GM04504 (cell line): ENCODE results near the gene UNC5B.
A peak's percentile ranks its signal among the peaks of the same experiment; 100 is the strongest.

Source experiments
- DNase-seq: peaks from one replicate; pipeline ENCODE4 v3.0.0-alpha.2; 2012; ENCODE audit warnings: low read depth

The UNC5B gene

DNA sequence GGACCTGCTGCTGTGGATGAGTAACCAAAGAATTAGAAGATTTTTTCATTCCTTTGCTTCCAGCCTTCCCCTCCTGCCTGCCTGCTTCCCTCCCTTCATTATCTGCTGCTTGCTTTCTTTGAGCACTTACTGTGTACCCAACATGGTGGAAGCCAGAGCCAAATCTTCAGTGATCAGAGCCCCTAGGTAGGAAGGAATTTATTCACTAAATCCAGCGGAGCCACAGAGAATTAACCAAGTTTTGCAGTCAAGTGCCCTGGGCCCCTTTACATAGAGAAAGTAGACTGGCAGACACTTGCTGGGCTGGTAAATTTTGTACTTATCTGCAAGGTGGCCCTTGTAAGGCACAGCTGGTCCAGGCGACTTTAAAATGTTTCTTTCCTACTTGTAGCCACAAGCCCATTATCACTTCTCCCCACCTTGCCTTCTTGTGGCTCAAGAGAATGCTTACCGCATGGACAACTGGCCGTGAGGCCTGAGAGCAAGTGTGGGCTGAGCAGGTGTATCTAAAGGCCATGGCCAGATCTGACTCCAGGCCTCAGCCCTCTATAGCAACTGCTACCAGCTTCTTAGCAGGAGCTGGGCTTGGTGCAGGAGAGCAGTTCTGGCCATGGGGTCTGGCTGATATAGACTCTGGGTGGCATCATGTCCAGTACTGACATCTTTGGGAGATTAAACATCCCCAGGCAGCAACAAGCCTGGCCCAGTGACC, 11.1 kb downstream of the UNC5B start:
- DNase-seq: no peak

DNA sequence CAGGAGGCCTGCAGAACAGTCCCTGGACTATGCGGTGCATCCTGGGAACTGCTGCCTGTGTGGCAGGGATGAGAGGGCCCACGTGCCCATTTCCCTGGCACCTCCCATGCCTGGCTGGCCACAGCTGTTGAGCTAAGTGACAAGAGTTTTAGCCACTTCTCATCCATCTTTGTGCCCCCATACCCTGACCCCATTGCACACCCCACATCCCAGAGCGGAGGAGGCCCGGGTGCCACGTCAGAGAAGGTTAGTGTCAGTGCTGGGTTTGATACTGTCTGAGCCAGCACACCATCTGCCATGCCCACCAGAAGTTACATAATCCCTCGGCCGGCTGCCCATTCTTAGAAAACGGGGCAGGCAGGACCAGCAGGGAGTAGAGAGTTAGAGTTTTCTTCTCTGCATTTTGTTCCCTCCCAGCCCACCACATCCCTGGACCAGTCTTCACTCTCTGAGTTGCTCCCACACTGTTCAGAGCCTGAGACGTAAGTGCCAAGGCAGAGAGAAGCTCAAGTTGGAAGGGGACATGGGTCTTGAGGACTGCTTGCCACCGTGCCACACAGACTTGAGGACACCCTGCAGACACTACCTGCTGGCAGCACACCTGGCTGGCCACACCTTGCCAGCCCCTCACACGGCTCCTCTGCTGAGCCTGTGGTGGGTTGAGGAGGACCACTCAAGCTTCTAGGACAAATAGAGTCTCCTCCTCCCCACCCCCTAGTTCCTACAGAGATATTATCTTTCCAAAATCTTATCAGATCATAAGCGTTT, 13.1 kb downstream of the UNC5B start:
- no peak for DNase-seq

GRCh38 chr10:71228875-71229675, 16.7 kb downstream of the UNC5B start:
- DNase-seq: no peak

DNA sequence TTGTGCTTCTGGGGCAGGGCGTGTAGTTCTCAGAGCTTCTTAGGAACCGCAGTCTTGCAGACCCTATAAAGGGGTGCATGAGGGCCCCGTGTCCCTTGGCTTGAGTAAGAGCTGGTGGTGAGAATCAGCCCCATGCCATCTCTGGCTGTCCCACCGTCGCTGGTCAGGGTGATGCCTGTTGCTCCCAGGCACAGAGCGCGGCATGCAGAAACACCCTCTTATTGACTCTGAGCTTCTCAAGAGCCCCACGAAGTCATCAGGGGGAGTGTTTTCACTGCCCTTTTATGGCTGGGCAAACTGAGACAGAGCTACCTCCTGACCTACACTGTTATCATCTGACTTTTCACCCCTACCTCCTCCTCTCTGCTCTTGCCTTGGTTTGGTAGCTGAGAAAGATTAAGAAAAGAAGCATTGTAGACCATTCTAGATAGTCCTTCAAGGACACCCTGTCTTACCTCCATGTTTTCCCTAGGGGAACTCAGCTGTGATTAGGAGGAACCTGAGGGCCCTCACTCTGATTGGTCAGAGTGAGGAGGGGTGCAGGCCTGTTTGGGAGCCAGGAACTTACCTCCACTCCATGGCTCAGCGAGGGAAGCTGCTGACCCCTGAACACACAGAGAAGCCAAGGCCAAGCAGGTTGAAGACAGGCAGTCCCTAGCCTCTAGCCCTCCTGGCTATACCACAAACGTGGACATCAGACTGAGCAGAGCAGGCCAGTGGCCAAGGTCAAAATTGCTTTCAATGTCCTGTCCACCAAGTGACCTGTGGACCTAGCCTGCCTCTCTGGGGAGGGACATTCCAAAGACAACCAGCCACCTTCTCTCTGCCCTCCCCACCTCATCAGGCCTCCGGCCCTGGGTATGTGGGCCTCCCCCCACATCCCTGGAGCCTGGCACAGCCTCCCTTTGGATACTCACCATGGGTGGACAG, 17.6 kb downstream of the UNC5B start:
- no peak for DNase-seq

- no peak for DNase-seq
These were observed 18.3 kb downstream of the UNC5B start for GRCh38 chr10:71230656-71231025.

DNA sequence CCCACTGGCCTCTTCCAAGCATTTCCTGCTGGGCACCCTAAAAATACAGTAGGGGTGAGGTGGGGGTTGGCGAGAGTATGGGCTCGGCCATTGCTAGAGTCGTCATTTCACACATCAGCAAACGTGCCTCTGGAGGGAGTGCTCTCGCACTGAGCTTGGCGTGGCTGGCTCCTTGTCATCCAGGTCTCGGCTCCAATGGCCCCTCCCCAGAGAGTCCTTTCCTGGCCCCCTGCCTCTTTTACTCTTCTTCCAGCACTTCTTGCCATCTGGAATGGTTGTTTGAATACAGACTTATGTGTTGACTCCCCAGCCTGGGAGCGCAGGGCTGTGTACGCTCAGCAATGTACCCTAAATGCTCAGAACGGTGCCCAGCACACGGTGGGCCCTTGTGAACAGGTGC, 18.8 kb downstream of the UNC5B start:
- no peak for DNase-seq

DNA sequence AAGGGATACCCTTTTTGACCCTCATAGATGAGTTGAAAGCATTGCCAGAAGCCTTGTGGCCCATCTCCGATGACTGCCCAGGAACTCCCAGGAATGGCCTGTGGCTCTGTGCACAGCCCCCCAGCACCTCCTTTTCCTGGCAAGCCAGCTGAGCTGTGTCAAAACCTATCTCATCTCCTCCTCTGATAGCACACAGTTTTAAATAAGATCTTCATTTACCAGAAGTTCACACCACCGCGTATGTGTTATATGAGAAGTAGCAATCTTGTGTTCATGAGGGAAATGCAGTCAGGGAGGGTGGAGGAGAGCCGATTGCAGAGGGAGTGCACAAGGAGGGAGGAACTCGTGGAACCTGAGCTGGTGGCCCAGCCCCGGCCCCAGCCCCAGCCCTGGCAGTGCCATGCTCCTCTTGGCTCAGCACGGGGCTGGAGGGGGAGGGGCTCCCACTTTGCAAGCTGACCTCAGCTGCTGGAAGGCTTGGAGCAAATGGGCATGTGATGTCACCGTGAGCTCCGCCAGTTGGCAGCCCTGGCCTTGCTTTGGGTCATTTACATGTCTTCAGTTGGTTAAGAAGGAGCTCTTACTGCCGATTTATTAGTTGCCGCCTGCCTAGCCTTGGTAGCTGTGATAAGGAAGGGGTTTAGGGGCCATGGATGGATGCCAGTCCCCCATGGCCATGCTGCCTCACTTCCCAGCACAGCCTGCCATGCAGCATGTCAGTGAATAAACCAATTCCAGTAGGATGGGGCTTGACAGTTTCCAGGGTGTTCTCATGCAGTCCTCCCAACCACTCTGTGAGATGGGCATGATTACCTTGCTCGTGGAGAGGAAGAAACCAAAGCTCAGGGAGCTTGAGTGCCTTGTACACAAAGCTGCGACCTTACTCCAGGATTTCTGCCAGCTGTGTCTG, 20.0 kb downstream of the UNC5B start:
- DNase-seq: no peak

DNA sequence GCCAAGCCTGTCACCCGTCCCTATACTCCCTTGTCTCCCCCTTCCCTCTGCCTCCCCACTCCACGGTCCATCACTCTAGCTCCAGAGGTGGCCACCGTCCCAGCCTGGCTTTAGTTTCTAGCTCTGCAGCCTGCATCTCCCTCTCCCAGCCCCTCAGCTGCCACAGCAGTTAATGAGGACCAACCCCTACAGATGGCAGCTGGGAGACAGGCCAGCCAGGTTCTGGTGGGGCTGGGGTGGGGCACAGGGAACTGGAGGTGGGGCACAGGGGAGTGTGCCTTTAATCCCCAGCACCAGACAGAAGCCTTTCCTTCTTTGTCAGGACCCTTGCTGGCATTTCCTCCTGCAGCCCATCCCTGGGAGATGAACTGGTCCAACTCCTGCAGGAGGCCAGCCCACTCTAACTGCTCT, 21.1 kb downstream of the UNC5B start:
- DNase-seq: no peak

GRCh38 chr10:71234004-71234894, 21.9 kb downstream of the UNC5B start:
- DNase-seq: no peak

GRCh38 chr10:71234970-71235685, 22.8 kb downstream of the UNC5B start:
- DNase-seq: peak; percentile 70

- no peak for DNase-seq
These were observed 23.4 kb downstream of the UNC5B start for GRCh38 chr10:71235808-71236207.

DNA sequence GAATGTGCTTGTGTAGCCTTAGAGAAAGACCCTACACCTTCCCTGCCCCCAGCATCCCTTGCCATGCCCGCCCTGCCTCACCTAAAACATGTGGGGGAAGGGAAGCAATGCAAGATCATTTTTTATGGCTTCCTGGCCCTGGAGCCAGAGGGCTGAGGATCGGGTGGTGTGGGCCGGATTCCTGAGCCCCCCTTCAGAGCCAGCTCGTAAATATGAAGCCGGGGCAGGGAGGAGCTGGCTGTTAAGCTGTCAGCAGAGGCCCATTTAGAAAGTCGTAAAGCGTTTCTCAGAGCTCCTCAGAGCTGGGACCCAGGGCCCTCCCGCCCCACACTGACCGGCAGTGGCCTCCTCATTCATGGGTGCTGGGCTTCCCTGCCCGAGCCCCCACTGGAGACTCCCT, 23.9 kb downstream of the UNC5B start:
- peak; percentile 79 for DNase-seq

DNA sequence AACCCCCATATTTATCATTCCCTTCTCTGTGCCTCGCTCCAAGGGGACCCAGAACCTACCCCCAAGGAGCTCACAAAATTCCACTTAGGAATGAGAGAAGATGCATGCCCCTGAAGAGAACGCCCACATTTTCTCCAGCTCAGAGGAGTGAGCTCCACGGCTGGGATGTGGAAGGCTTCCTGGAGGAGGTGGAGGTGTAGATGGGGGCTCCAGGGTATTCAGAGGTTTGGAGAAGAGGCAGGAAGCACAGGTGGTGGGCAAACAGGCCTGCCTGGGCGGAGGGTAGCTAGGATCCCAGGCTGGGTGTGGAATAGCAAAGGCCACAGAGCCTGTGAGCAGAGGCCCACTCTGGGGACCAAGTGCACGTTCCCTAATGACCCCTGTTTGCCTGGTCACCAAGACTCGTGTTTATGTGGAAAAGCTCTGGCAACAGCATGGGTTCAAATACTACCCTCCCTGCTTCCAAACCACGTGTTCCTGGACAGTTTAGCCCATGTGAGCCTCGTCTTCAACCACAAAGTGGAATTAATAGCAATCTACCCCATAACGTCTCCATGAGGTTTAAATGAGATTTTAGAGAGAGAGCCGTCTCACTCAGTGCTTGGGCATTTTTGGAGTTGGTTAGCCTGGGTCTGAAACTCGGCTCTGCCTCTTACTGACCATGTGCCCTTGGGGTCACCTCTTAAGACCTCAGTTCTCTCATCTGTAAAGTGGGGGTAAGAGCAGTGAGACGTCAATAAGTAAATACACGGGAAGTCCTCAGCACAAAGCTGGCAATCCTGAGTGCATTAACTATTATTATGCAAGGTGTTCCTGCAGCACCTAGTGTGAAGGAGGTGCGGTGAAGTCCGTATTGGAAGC, 24.7 kb downstream of the UNC5B start:
- DNase-seq: no peak

GRCh38 chr10:71237843-71238623, 25.7 kb downstream of the UNC5B start:
- DNase-seq: no peak

- DNase-seq: no peak
These were observed 26.3 kb downstream of the UNC5B start for GRCh38 chr10:71238626-71239025.

DNA sequence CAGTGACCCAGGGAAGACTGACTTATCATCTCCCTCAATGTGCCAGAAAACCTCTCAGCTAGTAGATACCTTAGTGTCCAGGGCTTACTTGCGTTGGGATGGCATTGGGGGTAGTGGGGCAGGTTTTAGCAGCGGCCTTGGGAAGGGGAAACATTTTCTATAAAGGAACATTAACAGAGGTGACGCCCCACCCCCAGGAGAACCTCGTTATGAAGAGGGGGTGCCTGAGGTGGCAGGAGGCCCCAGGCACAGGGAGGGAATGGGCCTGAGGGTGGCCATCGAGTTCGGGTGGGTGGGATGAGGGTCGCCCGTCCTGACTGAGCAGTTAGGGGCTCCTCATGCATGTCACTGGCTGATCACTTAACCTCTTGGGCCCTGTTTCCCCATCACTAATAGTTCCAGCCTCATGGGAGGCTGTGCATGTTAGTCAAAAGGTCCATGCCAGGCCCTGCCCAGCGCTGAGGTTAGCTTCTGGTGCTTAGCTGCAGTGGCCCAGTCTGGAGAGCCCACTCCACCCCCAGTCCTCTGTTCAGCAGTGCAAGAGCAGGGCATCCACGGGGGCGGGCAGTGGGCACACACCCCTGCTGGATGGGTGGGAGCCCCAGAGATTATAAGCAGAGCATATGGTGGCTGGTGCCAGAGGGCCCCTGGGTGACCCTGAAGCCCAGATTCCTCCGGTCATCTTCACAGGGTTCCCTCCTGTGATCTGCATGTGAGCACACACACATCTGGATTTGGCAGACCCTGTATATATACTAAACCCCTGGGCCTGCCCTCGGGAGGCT, 27.0 kb downstream of the UNC5B start:
- no peak for DNase-seq
